Liver (tissue), 9 donors: Measurements from ENCODE around the gene UGT2B11. TPM values are rescaled to one million over a fixed set of nuclear protein-coding genes. Genes with fewer than 3 reads are reported as not detected.
"Not testable (repeated sequence)": the region's sequence is repeated elsewhere in the genome, so short reads cannot be mapped to it uniquely, and the experiment has no call there.

Experiments used
- DNase-seq: peaks from one replicate; pipeline ENCODE4 v3.0.0-alpha.2; 2017; ENCODE audit warnings: low spot score
- H3K27ac ChIP-seq, 2 donors: one replicate each; pipeline ENCODE4 v1.7.0; 2013; ENCODE audit warnings: inconsistent platforms in 2 of 2, low read length in 2 of 2, control low read depth in 1 of 2, low read depth in 1 of 2, mild to moderate bottlenecking in 1 of 2
- H3K27me3 ChIP-seq, 4 donors: one replicate each; pipeline versions ENCODE4 v1.6.1 to v1.7.0; 2013; ENCODE audit warnings: low read length in 3 of 4, inconsistent platforms in 1 of 4, mild to moderate bottlenecking in 1 of 4, moderate library complexity in 1 of 4; ENCODE audit not compliant: control insufficient read depth in 4 of 4, insufficient read depth in 4 of 4
- H3K36me3 ChIP-seq, 4 donors: one replicate each; pipeline versions ENCODE4 v1.6.1 to v1.7.0; 2013; ENCODE audit warnings: low read length in 3 of 4, mild to moderate bottlenecking in 3 of 4, low read depth in 1 of 4, moderate library complexity in 1 of 4; ENCODE audit not compliant: control insufficient read depth in 4 of 4, insufficient read depth in 3 of 4
- H3K4me1 ChIP-seq, 4 donors: one replicate each; pipeline versions ENCODE4 v1.6.1 to v1.7.0; 2013; ENCODE audit warnings: low read length in 3 of 4, mild to moderate bottlenecking in 3 of 4, moderate library complexity in 1 of 4; ENCODE audit not compliant: control insufficient read depth in 4 of 4, insufficient read depth in 4 of 4
- H3K4me3 ChIP-seq, 3 donors: one replicate each; pipeline versions ENCODE4 v1.6.1 to v1.7.0; 2013; ENCODE audit warnings: low read length in 3 of 3, control low read depth in 1 of 3, low read depth in 1 of 3, mild to moderate bottlenecking in 1 of 3
- H3K9ac ChIP-seq, 2 donors: one replicate each; pipeline ENCODE4 v1.7.0; 2013; ENCODE audit warnings: low read length in 2 of 2, mild to moderate bottlenecking in 2 of 2, moderate library complexity in 2 of 2, control low read depth in 1 of 2, low read depth in 1 of 2
- H3K9me3 ChIP-seq, 4 donors: one replicate each; pipeline versions ENCODE4 v1.6.1 to v1.7.0; 2013; ENCODE audit warnings: low read length in 3 of 4; ENCODE audit not compliant: control insufficient read depth in 4 of 4
- FOXA1 ChIP-seq: IDR thresholded peaks from 2 replicates; pipeline ENCODE4 v1.6.1; 2016; ENCODE audit warnings: antibody characterized with exemption
- JUND ChIP-seq, 2 donors: IDR thresholded peaks; 2 replicates each; pipeline ENCODE4 v1.6.1; 2016; ENCODE audit warnings: antibody characterized with exemption in 2 of 2
- RAD21 ChIP-seq, 2 donors: IDR thresholded peaks; 2 replicates each; pipeline ENCODE4 v1.6.1; 2016; ENCODE audit warnings: antibody characterized with exemption in 2 of 2, mild to moderate bottlenecking in 2 of 2
- SP1 ChIP-seq: IDR thresholded peaks from 2 replicates; pipeline ENCODE4 v1.6.1; 2018; ENCODE audit warnings: antibody characterized with exemption, mild to moderate bottlenecking
- YY1 ChIP-seq: IDR thresholded peaks from 2 replicates; pipeline ENCODE4 v1.6.1; 2016; ENCODE audit warnings: antibody characterized with exemption, mild to moderate bottlenecking
- WGBS: extraction: QIAGEN DNeasy Blood & Tissue Kit; methylation state at CpG from one replicate; pipeline ENCODE4 v1.1.7; 2013; 5-methylcytosine and 5-hydroxymethylcytosine counted together
- polyA plus RNA-seq, 2 donors: library from polyadenylated mRNA; stranded (reverse) in 1 of 2; unstranded in 1 of 2; fragments of 200-250 nt in 1 of 2; fragments of >200 nt in 1 of 2; fragmentation: Nextera tagmentation in 1 of 2; extraction: Ambion mirVana in 1 of 2; gene quantifications; one replicate each; pipeline versions ENCODE4 v1.2.1 to v1.2.3, GENCODE V29; 2013 to 2015
- total RNA-seq, 2 donors: library from RNA; depleted of rRNA; stranded (reverse); fragments of >200 nt; gene quantifications; one replicate each; pipeline ENCODE4 v1.2.3, GENCODE V29; 2014
- TF ChIP-seq, protein P1 (sequence below): fragments of 150-350 bp; IDR thresholded peaks from 2 replicates; pipeline ENCODE4 v1.5.1; 2017; ENCODE audit warnings: improper control_type of control experiment, low read depth, low read length; ENCODE audit not compliant: missing input control
- TF ChIP-seq, protein P2 (sequence below): IDR thresholded peaks from 2 replicates; pipeline ENCODE4 v1.6.1; 2016; ENCODE audit warnings: antibody characterized with exemption
- donor health status: healthy.
- donor health status: healthy.
- donor health status: healthy.
- donor health status: healthy.
- donor health status: healthy.

UGT2B11 gene
- total and polyA plus RNA-seq, 4 donors, result 0.05 to 3.3 (median 0.70) TPM

DNA sequence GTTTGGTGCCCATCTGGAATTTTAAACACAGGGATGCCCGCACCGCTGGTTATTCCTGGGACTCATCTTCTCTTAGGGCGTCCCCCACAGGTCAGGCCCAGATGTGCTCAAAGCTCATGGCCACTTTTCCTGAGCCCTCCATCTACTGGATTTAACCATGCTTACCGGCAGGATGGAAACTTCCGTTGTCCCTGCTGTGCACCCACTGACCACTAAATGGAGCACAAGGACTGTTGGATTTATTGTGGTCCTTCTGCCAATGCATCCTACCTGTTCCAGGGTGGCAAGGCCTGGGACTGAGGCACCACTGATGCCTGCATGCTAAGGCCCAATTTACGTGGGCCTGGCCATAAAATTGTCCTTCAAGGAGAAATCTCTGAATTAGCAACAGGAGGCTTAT, 8.7 kb upstream of the UGT2B11 start:
- not testable (repeated sequence) for H3K4me3 ChIP-seq

DNA sequence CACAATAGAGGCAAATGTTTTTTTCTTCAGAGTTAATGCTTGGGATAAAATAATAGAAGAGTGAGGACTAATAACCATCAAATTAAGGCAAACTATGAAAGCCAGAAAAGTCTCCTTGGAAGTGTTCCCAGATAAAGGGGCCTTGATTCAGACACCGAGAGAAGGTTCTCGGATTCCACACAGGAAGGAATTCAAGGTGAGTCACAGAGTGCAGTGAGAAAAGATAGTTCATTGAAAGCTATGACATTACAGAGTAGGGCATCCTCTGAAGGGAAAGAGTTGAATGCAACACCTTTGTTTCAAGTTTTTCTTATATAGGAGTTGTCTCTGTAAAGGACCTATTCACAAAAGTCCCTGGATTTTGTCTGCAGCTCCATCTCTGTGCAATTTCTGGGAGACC, 3.9 kb upstream of the UGT2B11 start:
- not testable (repeated sequence) for H3K4me1 ChIP-seq, H3K4me3 ChIP-seq, DNase-seq, H3K27ac ChIP-seq, H3K36me3 ChIP-seq, H3K27me3 ChIP-seq, H3K9me3 ChIP-seq, H3K9ac ChIP-seq
- 98% methylated on average over 2 of the region's 2 CpGs for WGBS

More for the DNA sequence above, 8.7 kb upstream of the UGT2B11 start:
- H3K9ac ChIP-seq, H3K27me3 ChIP-seq, H3K9me3 ChIP-seq, DNase-seq, H3K4me1 ChIP-seq, H3K36me3 ChIP-seq, H3K27ac ChIP-seq: not testable (repeated sequence)
- peak; percentile 64 to 83 for TF ChIP-seq RAD21 (IDR thresholded peaks at IDR 0.05)
- TF ChIP-seq, protein P1, sequence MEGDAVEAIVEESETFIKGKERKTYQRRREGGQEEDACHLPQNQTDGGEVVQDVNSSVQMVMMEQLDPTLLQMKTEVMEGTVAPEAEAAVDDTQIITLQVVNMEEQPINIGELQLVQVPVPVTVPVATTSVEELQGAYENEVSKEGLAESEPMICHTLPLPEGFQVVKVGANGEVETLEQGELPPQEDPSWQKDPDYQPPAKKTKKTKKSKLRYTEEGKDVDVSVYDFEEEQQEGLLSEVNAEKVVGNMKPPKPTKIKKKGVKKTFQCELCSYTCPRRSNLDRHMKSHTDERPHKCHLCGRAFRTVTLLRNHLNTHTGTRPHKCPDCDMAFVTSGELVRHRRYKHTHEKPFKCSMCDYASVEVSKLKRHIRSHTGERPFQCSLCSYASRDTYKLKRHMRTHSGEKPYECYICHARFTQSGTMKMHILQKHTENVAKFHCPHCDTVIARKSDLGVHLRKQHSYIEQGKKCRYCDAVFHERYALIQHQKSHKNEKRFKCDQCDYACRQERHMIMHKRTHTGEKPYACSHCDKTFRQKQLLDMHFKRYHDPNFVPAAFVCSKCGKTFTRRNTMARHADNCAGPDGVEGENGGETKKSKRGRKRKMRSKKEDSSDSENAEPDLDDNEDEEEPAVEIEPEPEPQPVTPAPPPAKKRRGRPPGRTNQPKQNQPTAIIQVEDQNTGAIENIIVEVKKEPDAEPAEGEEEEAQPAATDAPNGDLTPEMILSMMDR, result peak; percentile 25
- 90% methylated on average over 6 of the region's 6 CpGs for WGBS

DNA sequence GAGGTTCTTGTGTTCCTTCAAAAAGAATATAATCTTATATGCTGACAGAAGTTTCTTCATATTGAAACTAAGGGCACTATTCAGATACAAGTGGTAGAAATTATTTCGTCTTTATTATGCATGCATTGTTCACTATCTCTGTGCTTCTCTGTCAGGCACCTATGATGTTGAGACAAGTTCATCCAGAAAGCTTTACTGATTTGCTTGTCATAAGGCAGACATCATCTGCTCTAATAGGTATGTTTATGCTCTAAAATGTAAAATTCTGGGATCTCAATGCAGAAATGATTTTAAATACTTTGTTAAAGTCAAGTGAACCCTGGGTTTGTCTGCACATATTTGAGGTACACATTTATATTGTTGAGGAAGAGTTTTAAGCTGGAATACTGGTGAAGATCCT, 3.6 kb downstream of the UGT2B11 start:
- Histone ChIP-seq H3K4me1 (peaks cover 0 to 5% (median 0%) of the 10 kb centered on the region in 4 donors), H3K27ac (no peak overlapping the region), H3K9ac (no peak overlapping the region), H3K4me3 (no peak overlapping the region), H3K27me3 (no peaks in the 10 kb centered on the region), H3K9me3 (no peaks in the 10 kb centered on the region), H3K36me3 (no peaks in the 10 kb centered on the region)
- 94% methylated on average over 1 of the region's 1 CpG for WGBS
- TF ChIP-seq JUND (IDR thresholded peaks at IDR 0.05) (no peak), YY1 (no peak), FOXA1 (no peak), SP1 (no peak)
- TF ChIP-seq, protein P2, sequence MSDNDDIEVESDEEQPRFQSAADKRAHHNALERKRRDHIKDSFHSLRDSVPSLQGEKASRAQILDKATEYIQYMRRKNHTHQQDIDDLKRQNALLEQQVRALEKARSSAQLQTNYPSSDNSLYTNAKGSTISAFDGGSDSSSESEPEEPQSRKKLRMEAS, result no peak
- no peak for DNase-seq

DNA sequence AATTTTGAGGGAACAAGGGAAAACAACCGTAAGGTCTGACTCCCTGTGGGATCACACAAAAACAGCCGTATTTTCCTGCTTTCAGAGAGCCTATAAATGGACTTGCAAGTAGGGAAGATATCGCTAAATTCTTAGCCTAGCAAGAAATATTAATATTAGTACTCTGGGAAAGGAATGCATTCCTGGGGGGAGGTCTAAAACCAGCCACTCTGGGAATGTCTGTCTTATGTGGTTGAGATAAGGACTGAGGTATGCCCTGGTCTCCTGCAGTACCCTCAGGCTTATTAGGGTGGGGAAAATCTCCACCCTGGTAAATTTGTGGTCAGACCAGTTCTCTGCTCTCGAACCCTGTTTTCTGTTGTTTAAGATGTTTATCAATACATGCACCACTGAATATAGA, 16.0 kb downstream of the UGT2B11 start:
- 92% methylated on average over 4 of the region's 4 CpGs for WGBS
- not testable (repeated sequence) for DNase-seq

More for the DNA sequence above, 16.0 kb downstream of the UGT2B11 start:
- not testable (repeated sequence) for H3K36me3 ChIP-seq, H3K27ac ChIP-seq, H3K27me3 ChIP-seq, H3K9ac ChIP-seq, H3K9me3 ChIP-seq, H3K4me3 ChIP-seq, H3K4me1 ChIP-seq
